Measurements from ENCODE around the gene UBR3.
A peak's percentile ranks its signal among the peaks of the same experiment; 100 is the strongest.

UBR3 gene

DNA sequence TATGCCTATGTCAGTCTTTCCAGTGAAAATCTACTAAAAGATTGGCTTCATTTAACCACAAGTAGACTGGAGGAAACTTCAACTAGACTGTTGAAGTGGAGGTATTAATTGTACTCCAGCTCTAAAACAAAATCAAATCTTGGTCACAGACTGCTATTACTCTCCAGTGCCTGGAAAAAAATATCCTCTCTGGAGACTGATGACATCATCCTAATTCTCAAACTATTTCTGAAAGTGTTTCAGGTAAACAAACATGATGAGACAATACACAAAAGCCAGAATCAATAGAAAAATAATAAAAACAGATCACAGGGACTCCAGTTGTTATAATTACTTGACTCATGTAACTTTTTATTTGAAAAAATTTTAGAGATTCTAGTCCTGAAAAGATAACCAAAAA lies 263.0 kb downstream of the UBR3 start:
- Histone ChIP-seq H3K27me3 (ENCODE audit: insufficient read depth, low read length) (no peaks in the 10 kb centered on the region), H3K27ac (ENCODE audit: low read depth, low read length) (no peak overlapping the region), H3K9ac (ENCODE audit: low read depth, low read length) (no peak overlapping the region), H3K4me3 (ENCODE audit: low read length) (no peak overlapping the region), H3K9me3 (ENCODE audit: insufficient read depth, low read depth, low read length) (peaks cover 17% of the 10 kb centered on the region), H3K36me3 (ENCODE audit: insufficient read depth, low read length) (no peaks in the 10 kb centered on the region), H3K4me1 (ENCODE audit: insufficient read depth, low read length) (peaks cover 19% of the 10 kb centered on the region)

DNA sequence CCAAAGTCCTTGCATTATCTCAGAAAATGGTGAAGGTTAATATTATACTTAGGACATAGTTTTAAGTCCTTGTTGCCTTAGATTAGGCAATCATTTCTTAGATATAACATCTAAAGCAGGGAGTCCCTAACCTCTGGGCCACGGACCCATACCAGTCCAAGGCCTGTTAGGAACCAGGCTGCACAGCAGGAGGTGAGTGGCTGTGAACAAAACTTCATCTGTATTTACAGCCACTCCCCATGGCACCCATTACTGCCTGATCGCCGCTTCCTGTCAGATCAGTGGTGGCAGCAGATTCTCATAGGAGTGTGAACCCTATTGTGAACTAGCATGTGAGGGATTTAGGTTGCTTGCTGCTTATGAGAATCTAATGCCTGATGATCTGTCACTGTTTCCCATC lies 264.2 kb downstream of the UBR3 start:
- H3K27ac ChIP-seq (ENCODE audit: low read depth, low read length): no peak overlapping the region
- H3K36me3 ChIP-seq (ENCODE audit: insufficient read depth, low read length): no peaks in the 10 kb centered on the region
- H3K4me3 ChIP-seq (ENCODE audit: low read length): no peak overlapping the region
- 92% methylated on average over 3 of the region's 3 CpGs for WGBS
- H3K9ac ChIP-seq (ENCODE audit: low read depth, low read length): no peak overlapping the region
- H3K27me3 ChIP-seq (ENCODE audit: insufficient read depth, low read length): no peaks in the 10 kb centered on the region
- peaks cover 17% of the 10 kb centered on the region for H3K9me3 ChIP-seq (ENCODE audit: insufficient read depth, low read depth, low read length)
- H3K4me1 ChIP-seq (ENCODE audit: insufficient read depth, low read length): peaks cover 7% of the 10 kb centered on the region

DNA sequence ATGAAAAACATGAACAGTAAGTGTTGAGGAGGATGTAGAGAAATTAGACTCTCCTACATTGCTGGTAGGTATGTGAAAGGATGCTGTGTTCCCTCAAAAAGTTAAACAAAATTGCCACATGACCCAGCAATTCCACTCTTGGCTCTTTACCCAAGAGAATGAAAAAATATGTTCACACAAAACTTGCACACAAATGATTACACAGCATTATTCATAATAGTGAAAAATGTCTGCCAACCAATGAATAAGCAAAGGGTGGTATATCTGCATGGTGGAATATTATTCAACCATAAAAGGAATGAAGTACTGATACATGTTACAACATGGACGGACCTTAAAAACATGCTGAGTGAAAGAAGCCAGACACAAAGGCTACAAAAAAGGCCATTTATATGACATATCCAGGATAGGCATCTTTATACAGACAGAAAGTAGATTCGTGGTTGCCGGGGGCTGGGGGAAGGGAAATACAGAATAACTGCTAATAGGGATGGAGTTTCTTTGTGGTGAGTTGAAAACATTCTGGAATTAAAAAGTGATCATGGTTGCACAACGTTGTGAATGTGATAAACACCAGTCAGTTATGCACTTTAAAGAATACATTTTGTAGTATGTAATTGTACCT lies 265.3 kb downstream of the UBR3 start:
- H3K9me3 ChIP-seq (ENCODE audit: insufficient read depth, low read depth, low read length): peaks cover 21% of the 10 kb centered on the region
- H3K27ac ChIP-seq (ENCODE audit: low read depth, low read length): no peak overlapping the region
- WGBS: 97% methylated on average over 3 of the region's 4 CpGs

GRCh38 chr2:170095380-170095779 lies 268.1 kb downstream of the UBR3 start:
- Histone ChIP-seq H3K9me3 (ENCODE audit: insufficient read depth, low read depth, low read length) (peaks cover 21% of the 10 kb centered on the region), H3K4me3 (ENCODE audit: low read length) (no peak overlapping the region), H3K9ac (ENCODE audit: low read depth, low read length) (no peak overlapping the region), H3K36me3 (ENCODE audit: insufficient read depth, low read length) (no peaks in the 10 kb centered on the region), H3K27me3 (ENCODE audit: insufficient read depth, low read length) (no peaks in the 10 kb centered on the region), H3K4me1 (ENCODE audit: insufficient read depth, low read length) (no peaks in the 10 kb centered on the region), H3K27ac (ENCODE audit: low read depth, low read length) (no peak overlapping the region)

More for the DNA sequence above, 265.3 kb downstream of the UBR3 start:
- Histone ChIP-seq H3K9ac (ENCODE audit: low read depth, low read length) (no peak overlapping the region), H3K36me3 (ENCODE audit: insufficient read depth, low read length) (no peaks in the 10 kb centered on the region), H3K4me3 (ENCODE audit: low read length) (no peak overlapping the region), H3K4me1 (ENCODE audit: insufficient read depth, low read length) (no peaks in the 10 kb centered on the region; the same call in 1 of the 2 replicates), H3K27me3 (ENCODE audit: insufficient read depth, low read length) (no peaks in the 10 kb centered on the region)

- Histone ChIP-seq H3K4me1 (ENCODE audit: insufficient read depth, low read length) (no peaks in the 10 kb centered on the region), H3K9me3 (ENCODE audit: insufficient read depth, low read depth, low read length) (peaks cover 4% of the 10 kb centered on the region; the same call in 1 of the 2 replicates), H3K4me3 (ENCODE audit: low read length) (no peak overlapping the region), H3K27me3 (ENCODE audit: insufficient read depth, low read length) (no peaks in the 10 kb centered on the region), H3K27ac (ENCODE audit: low read depth, low read length) (no peak overlapping the region), H3K36me3 (ENCODE audit: insufficient read depth, low read length) (no peaks in the 10 kb centered on the region), H3K9ac (ENCODE audit: low read depth, low read length) (no peak overlapping the region)
- WGBS: 97% methylated on average over 2 of the region's 4 CpGs
Observed at GRCh38 chr2:170098626-170099312, 271.5 kb downstream of the UBR3 start.

GRCh38 chr2:170101789-170102188 lies 274.5 kb downstream of the UBR3 start:
- H3K9me3 ChIP-seq (ENCODE audit: insufficient read depth, low read depth, low read length): peaks cover 3% of the 10 kb centered on the region; the same call in 1 of the 2 replicates
- H3K27me3 ChIP-seq (ENCODE audit: insufficient read depth, low read length): no peaks in the 10 kb centered on the region
- H3K4me3 ChIP-seq (ENCODE audit: low read length): no peak overlapping the region
- no peak overlapping the region for H3K9ac ChIP-seq (ENCODE audit: low read depth, low read length)
- peaks cover 12% of the 10 kb centered on the region for H3K4me1 ChIP-seq (ENCODE audit: insufficient read depth, low read length)
- H3K36me3 ChIP-seq (ENCODE audit: insufficient read depth, low read length): no peaks in the 10 kb centered on the region
- 94% methylated on average over 3 of the region's 3 CpGs for WGBS
- H3K27ac ChIP-seq (ENCODE audit: low read depth, low read length): no peak overlapping the region

DNA sequence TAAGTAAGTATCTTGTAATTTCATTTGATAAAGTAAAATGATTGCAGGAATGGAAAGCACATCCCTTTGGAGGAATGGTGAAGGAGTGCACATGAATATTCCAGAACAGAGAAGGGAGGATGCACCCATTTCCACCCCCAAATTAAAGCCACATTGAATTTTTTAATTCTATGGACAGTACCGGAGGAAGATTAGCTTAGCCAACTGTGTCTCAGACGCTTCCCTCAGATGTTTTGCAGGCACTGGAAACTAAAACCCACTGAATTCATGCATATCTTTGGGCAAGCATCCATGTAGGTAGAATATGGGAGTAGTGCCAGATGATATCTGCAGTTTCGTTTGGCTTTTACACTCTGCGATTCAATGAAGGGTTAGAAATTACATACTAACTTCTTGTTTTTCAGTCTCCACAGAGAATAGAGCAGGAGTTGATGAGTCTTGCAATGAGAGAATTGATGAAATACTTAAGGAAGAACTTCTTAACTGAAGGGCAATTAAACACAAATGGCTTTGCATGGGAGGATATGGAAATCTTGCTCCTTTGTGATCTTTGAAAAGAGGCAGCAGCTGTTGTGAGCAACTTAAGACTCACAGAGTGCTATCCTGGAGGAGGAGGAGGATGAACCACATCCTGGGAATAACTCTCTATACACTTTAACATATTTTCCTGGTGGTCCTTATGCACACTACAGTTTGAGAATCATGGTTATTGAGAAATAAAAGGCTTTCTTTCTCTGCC lies 279.0 kb downstream of the UBR3 start:
- Histone ChIP-seq H3K9me3 (ENCODE audit: insufficient read depth, low read depth, low read length) (no peaks in the 10 kb centered on the region), H3K36me3 (ENCODE audit: insufficient read depth, low read length) (no peaks in the 10 kb centered on the region), H3K4me3 (ENCODE audit: low read length) (no peak overlapping the region), H3K27ac (ENCODE audit: low read depth, low read length) (peak overlapping the region; percentile 49), H3K9ac (ENCODE audit: low read depth, low read length) (no peak overlapping the region; the same call in 1 of the 2 replicates), H3K27me3 (ENCODE audit: insufficient read depth, low read length) (no peaks in the 10 kb centered on the region), H3K4me1 (ENCODE audit: insufficient read depth, low read length) (peaks cover 30% of the 10 kb centered on the region)
- 69% methylated on average over 4 of the region's 4 CpGs for WGBS

DNA sequence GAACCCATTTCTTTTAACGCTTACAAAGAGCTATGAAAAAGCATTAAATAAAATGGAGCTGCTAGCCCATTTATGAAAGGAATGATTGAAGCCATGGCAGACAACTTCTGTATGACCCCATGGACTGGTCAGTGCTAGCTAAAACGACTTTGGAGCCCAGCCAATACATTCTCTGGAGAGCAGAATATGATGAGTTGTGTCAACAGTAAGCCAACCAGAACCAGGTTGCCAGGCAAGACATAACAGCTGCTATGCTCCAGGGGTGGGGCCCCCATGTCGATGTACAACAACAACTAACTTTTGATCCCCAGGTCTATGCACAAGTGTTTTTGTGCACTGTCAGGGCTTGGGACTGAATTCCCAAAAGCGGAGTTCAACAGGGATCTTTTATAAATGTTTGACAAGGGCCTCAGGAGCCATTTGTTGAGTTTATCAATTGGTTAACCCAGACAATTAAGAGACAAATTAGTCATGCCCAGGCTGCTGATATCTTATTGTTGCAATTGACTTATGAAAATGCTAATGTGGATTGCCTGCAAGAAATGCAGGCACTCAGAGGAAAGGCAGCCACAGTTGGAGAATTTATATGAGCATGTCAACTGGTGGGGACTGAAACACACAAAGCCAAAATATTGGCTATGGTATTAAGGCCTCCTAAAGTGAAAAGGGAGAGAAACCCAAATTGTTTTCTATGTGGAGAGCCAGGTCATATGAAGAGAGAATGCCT lies 286.1 kb downstream of the UBR3 start:
- H3K27ac ChIP-seq (ENCODE audit: low read depth, low read length): no peak overlapping the region
- 89% methylated on average over 4 of the region's 4 CpGs for WGBS
- no peak overlapping the region for H3K4me3 ChIP-seq (ENCODE audit: low read length)
- H3K27me3 ChIP-seq (ENCODE audit: insufficient read depth, low read length): no peaks in the 10 kb centered on the region
- H3K9ac ChIP-seq (ENCODE audit: low read depth, low read length): no peak overlapping the region
- peaks cover 2% of the 10 kb centered on the region for H3K4me1 ChIP-seq (ENCODE audit: insufficient read depth, low read length)
- peaks cover 27% of the 10 kb centered on the region for H3K9me3 ChIP-seq (ENCODE audit: insufficient read depth, low read depth, low read length)
- H3K36me3 ChIP-seq (ENCODE audit: insufficient read depth, low read length): no peaks in the 10 kb centered on the region

GRCh38 chr2:170115501-170116229 lies 288.4 kb downstream of the UBR3 start:
- Histone ChIP-seq H3K4me1 (ENCODE audit: insufficient read depth, low read length) (no peaks in the 10 kb centered on the region), H3K4me3 (ENCODE audit: low read length) (no peak overlapping the region), H3K36me3 (ENCODE audit: insufficient read depth, low read length) (no peaks in the 10 kb centered on the region), H3K27ac (ENCODE audit: low read depth, low read length) (no peak overlapping the region), H3K9me3 (ENCODE audit: insufficient read depth, low read depth, low read length) (peaks cover 39% of the 10 kb centered on the region), H3K9ac (ENCODE audit: low read depth, low read length) (no peak overlapping the region), H3K27me3 (ENCODE audit: insufficient read depth, low read length) (no peaks in the 10 kb centered on the region)
- 92% methylated on average over 10 of the region's 10 CpGs for WGBS

- Histone ChIP-seq H3K9me3 (ENCODE audit: insufficient read depth, low read depth, low read length) (peaks cover 28% of the 10 kb centered on the region), H3K9ac (ENCODE audit: low read depth, low read length) (no peak overlapping the region), H3K4me1 (ENCODE audit: insufficient read depth, low read length) (peaks cover 7% of the 10 kb centered on the region), H3K36me3 (ENCODE audit: insufficient read depth, low read length) (no peaks in the 10 kb centered on the region), H3K4me3 (ENCODE audit: low read length) (no peak overlapping the region), H3K27me3 (ENCODE audit: insufficient read depth, low read length) (no peaks in the 10 kb centered on the region), H3K27ac (ENCODE audit: low read depth, low read length) (no peak overlapping the region)
- 88% methylated on average over 2 of the region's 2 CpGs for WGBS
Observed at GRCh38 chr2:170118641-170119040, 291.4 kb downstream of the UBR3 start.

All from HUES64 (cell line).